OCI-LY1 (cell line): Measurements from ENCODE around the gene KLHDC7B.

Source experiments
- EZH2 ChIP-seq: fragments of 200-600 bp; sonication (generic), shearing (Covaris generic); IDR thresholded peaks from 2 replicates; pipeline ENCODE4 v1.8.0; 2017; ENCODE audit warnings: borderline replicate concordance, mixed run types, mild to moderate bottlenecking, antibody characterized with exemption, low read length, moderate library complexity, mixed read lengths
- TF ChIP-seq, protein P1 (sequence below): fragments of 200-600 bp; sonication (generic), shearing (Covaris generic); IDR thresholded peaks from 2 replicates; pipeline ENCODE4 v1.5.1; 2017; ENCODE audit warnings: mild to moderate bottlenecking, antibody characterized with exemption, low read length, moderate library complexity, mixed read lengths

DNA sequence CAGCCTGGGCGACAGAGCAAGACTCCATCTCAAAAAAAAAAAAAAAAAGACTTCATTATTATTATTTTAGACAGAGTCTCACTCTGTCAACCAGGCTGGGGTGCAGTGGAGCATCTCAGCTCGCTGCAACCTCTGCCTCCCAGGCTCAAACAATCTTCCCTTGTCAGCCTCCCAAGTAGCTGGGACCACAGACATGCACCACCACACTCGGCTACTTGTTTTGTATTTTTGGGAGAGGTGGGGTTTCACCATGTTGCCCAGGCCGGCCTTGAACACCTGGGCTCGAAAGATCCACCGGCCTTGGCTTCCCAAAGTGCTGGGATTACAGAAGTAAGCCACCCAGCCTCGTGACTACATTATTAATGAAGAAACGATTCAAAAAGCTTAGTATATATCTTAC is 10.6 kb upstream of the KLHDC7B start:
- TF ChIP-seq, protein P1, sequence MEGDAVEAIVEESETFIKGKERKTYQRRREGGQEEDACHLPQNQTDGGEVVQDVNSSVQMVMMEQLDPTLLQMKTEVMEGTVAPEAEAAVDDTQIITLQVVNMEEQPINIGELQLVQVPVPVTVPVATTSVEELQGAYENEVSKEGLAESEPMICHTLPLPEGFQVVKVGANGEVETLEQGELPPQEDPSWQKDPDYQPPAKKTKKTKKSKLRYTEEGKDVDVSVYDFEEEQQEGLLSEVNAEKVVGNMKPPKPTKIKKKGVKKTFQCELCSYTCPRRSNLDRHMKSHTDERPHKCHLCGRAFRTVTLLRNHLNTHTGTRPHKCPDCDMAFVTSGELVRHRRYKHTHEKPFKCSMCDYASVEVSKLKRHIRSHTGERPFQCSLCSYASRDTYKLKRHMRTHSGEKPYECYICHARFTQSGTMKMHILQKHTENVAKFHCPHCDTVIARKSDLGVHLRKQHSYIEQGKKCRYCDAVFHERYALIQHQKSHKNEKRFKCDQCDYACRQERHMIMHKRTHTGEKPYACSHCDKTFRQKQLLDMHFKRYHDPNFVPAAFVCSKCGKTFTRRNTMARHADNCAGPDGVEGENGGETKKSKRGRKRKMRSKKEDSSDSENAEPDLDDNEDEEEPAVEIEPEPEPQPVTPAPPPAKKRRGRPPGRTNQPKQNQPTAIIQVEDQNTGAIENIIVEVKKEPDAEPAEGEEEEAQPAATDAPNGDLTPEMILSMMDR = no peak
- no peak for TF ChIP-seq EZH2
